Measurements from ENCODE around the gene LMX1A.

The LMX1A gene

GRCh38 chr1:165330483-165330882, 26.0 kb downstream of the LMX1A start (continued):
- no peak for TF ChIP-seq POU6F1 (CRISPR knock-in tag; IDR thresholded peaks at IDR 0.05; ENCODE audit: borderline replicate concordance, low read depth)
- TF ChIP-seq ZNF70 (CRISPR knock-in tag; IDR thresholded peaks at IDR 0.05): no peak
- no peak for TF ChIP-seq ZFP3 (CRISPR knock-in tag; IDR thresholded peaks at IDR 0.05)
- no peak for TF ChIP-seq TCF4 (CRISPR knock-in tag; IDR thresholded peaks at IDR 0.05; ENCODE audit: borderline replicate concordance)
- TF ChIP-seq ZC3H10 (CRISPR knock-in tag; IDR thresholded peaks at IDR 0.05): no peak

GRCh38 chr1:165329104-165329503, 27.4 kb downstream of the LMX1A start:
- TF ChIP-seq ESRRG (CRISPR knock-in tag; IDR thresholded peaks at IDR 0.05) (no peak), CREB5 (CRISPR knock-in tag; IDR thresholded peaks at IDR 0.05; ENCODE audit: low read depth) (no peak), ZFP3 (CRISPR knock-in tag; IDR thresholded peaks at IDR 0.05) (no peak), ZNF8 (CRISPR knock-in tag; IDR thresholded peaks at IDR 0.05) (no peak), PPARA (CRISPR knock-in tag; IDR thresholded peaks at IDR 0.05; ENCODE audit: borderline replicate concordance) (no peak), OSR1 (CRISPR knock-in tag; IDR thresholded peaks at IDR 0.05) (no peak), ARNTL (CRISPR knock-in tag; IDR thresholded peaks at IDR 0.05; ENCODE audit: borderline replicate concordance, low read depth) (no peak)
- no peak for ATAC-seq

GRCh38 chr1:165328136-165328535, 28.4 kb downstream of the LMX1A start:
- TF ChIP-seq ZFP30 (CRISPR knock-in tag; IDR thresholded peaks at IDR 0.05) (no peak), BACH2 (CRISPR knock-in tag; IDR thresholded peaks at IDR 0.05; ENCODE audit: borderline replicate concordance) (no peak), ZFP3 (CRISPR knock-in tag; IDR thresholded peaks at IDR 0.05) (no peak), PATZ1 (CRISPR knock-in tag; IDR thresholded peaks at IDR 0.05; ENCODE audit: borderline replicate concordance) (no peak), TOX (CRISPR knock-in tag; IDR thresholded peaks at IDR 0.05; ENCODE audit: borderline replicate concordance) (no peak), GLIS3 (CRISPR knock-in tag; IDR thresholded peaks at IDR 0.05) (no peak), CREB5 (CRISPR knock-in tag; IDR thresholded peaks at IDR 0.05; ENCODE audit: low read depth) (no peak), ARNTL (CRISPR knock-in tag; IDR thresholded peaks at IDR 0.05; ENCODE audit: borderline replicate concordance, low read depth) (no peak), CSDC2 (CRISPR knock-in tag; IDR thresholded peaks at IDR 0.05) (no peak), TCF4 (CRISPR knock-in tag; IDR thresholded peaks at IDR 0.05; ENCODE audit: borderline replicate concordance) (no peak), ZNF8 (CRISPR knock-in tag; IDR thresholded peaks at IDR 0.05) (no peak), OSR1 (CRISPR knock-in tag; IDR thresholded peaks at IDR 0.05) (no peak), RARB (CRISPR knock-in tag; IDR thresholded peaks at IDR 0.05) (no peak)
- no peak for ATAC-seq

- TF ChIP-seq ZNF8 (CRISPR knock-in tag; IDR thresholded peaks at IDR 0.05): no peak
- TF ChIP-seq CREB5 (CRISPR knock-in tag; IDR thresholded peaks at IDR 0.05; ENCODE audit: low read depth): no peak
- no peak for TF ChIP-seq ARNTL (CRISPR knock-in tag; IDR thresholded peaks at IDR 0.05; ENCODE audit: borderline replicate concordance, low read depth)
- TF ChIP-seq ZFP3 (CRISPR knock-in tag; IDR thresholded peaks at IDR 0.05): no peak
- ATAC-seq: no peak
These were observed 29.0 kb downstream of the LMX1A start for GRCh38 chr1:165327538-165327937.
